Measurements from ENCODE around the gene PRDM16.

Gene PRDM16

DNA sequence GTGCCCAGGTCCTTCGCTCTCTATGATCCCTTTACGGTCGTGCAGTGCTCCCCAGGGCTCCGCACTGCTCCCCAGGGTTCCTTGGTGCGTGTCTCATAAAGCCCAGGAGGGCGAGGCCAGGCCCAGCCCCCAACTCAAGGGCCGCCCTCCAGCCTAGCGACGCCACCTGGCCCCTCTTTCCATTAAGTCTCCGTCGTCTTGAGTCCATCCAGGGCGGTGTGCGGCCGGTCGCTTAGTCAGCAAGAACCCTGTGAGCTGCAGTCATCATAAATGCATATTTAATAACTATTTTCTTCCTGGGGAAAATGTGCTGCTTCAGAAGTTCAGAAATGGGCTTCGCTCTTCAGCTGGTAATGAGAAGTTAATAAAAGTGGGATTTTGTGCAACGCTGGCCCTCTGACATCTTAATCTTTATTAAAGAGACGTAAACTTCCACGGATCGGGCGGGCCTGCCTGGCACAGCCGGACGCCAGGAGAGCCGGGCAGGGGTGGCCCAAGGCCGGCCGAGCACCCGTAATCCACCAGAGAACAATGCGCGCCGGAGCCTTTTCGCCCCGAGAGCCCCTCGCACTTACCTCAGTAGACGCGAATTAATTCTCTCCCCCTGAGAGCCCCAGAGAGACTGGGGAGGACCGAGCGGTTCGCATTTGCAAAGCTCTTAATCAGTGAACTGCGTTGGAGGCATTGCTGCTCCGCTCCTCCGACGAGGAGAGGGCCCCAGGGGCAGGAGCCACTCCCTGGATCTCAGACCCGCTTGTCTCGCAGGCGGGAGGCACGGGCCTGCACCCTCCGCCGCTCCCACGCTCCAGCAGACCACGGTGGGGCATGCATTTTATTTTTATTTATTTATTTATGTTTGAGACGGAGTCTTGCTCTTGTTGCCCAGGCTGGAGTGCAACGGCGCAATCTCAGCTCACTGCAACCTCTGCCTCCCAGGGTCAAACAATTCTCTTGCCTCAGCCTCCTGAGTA is 197.1 kb downstream of the PRDM16 start:
- no peak for DNase-seq (ENCODE audit: low read depth in 2 of 2)
- no peak overlapping the region for H3K4me3 ChIP-seq (replicated peaks in 1 of 2; ENCODE audit: low read depth in 2 of 2, low read length in 2 of 2)
- TF ChIP-seq, protein P1, sequence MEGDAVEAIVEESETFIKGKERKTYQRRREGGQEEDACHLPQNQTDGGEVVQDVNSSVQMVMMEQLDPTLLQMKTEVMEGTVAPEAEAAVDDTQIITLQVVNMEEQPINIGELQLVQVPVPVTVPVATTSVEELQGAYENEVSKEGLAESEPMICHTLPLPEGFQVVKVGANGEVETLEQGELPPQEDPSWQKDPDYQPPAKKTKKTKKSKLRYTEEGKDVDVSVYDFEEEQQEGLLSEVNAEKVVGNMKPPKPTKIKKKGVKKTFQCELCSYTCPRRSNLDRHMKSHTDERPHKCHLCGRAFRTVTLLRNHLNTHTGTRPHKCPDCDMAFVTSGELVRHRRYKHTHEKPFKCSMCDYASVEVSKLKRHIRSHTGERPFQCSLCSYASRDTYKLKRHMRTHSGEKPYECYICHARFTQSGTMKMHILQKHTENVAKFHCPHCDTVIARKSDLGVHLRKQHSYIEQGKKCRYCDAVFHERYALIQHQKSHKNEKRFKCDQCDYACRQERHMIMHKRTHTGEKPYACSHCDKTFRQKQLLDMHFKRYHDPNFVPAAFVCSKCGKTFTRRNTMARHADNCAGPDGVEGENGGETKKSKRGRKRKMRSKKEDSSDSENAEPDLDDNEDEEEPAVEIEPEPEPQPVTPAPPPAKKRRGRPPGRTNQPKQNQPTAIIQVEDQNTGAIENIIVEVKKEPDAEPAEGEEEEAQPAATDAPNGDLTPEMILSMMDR (IDR thresholded peaks at IDR 0.05; ENCODE audit: low read depth, low read length): no peak

GRCh38 chr1:3266870-3267549 is 198.0 kb downstream of the PRDM16 start:
- DNase-seq (ENCODE audit: low read depth in 2 of 2): no peak
- TF ChIP-seq, protein P1 (IDR thresholded peaks at IDR 0.05; ENCODE audit: low read depth, low read length): no peak
- H3K4me3 ChIP-seq (replicated peaks in 1 of 2; ENCODE audit: low read depth in 2 of 2, low read length in 2 of 2): no peak overlapping the region

DNA sequence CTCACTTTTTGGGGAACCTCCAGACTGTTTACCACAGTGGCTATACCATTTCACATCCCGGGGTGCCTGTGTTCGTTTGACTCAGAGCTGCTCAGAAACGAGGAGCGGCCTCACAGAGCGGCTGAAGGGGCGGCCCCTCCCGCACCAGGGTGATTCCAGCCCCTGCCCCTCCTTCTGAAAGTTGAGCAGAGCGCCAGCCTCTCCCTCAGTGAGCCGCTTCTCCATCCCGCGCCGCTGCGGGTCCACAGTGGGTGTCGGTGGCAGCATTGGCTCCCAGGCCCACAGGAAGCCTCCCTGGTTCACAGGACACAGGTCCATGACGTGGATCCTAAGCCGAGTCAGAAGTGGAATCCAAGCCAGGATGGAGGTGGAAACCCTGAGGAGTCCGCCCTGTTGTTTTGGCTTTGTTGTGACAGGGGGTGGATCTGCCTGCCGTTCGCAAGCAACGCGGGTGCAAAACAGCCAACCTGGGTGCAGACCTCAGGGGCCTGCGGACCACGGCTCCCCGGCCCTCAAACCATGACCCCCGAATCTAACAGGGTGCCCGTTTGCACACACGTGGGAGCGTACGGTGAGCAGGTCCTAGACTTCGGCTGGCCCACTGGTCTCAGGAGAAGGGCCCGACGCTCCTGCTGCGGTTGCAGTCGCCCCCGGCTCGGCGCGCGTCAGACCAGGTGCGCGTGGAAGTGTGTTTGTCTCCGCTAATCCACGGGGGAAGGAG is 198.7 kb downstream of the PRDM16 start:
- no peak for DNase-seq (ENCODE audit: low read depth in 2 of 2)
- H3K4me3 ChIP-seq (replicated peaks in 1 of 2; ENCODE audit: low read depth in 2 of 2, low read length in 2 of 2): no peak overlapping the region
- TF ChIP-seq, protein P1 (IDR thresholded peaks at IDR 0.05; ENCODE audit: low read depth, low read length): no peak

DNA sequence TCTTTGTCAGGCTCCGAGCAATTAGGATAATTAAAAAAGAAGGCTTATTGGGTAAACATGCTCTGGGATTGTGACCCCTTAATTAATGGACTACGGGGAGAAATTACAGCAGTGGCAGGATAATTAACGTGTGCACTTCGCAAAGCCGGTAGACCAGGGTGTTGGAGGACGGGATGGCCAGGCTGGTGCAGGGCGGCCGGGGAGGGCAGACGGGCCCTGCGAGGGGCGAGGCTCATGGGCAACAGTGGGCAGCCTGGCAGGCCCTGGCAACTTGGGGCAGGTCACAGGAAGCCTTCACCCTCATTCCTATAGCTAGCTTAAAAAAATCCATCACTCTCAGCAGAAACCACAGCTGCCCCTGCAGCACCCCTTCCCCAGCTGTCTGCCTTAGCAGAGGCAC is 199.3 kb downstream of the PRDM16 start:
- no peak overlapping the region for H3K4me3 ChIP-seq (replicated peaks in 1 of 2; ENCODE audit: low read depth in 2 of 2, low read length in 2 of 2)
- TF ChIP-seq, protein P1 (IDR thresholded peaks at IDR 0.05; ENCODE audit: low read depth, low read length): no peak
- DNase-seq (ENCODE audit: low read depth in 2 of 2): no peak

DNA sequence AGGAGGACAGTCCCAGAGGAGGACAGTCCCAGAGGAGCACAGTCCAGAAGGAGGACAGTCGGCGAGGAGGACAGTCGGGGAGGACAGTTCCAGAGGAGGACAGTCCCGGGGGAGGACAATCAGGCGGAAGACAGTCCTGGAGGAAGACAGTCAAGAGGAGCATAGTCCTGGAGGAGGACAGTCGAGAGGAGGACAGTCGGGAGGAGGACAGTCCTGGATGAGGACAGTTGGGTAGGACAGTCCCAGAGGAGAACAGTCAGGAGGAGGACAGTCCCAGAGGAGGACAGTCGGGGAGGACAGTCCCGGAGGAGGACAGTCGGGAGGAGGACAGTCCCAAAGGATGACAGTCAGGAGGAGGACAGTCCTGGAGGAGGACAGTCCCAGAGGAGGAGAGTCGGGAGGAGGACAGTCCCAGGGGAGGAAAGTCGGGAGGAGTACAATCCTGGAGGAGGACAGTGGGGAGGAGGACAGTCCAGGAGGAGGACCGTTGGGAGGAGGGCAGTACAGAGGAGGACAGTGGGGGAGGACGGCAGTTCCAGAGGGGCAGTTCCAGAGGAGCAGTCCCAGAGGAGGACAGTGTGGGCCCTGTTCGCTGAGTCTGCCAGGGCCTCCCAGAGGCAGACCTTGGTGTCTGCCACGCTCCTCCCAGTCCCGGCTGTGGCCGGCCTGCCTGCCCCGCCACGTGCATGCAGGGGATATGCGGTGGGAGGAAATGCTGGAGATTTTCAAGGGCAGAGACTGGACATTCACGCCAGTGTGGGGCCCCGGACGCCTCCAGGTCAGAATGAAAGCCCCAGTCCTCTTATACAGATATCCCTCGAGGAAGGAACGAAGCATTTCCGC is 201.6 kb downstream of the PRDM16 start:
- DNase-seq (ENCODE audit: low read depth in 2 of 2): no peak
- TF ChIP-seq, protein P1 (IDR thresholded peaks at IDR 0.05; ENCODE audit: low read depth, low read length): no peak
- H3K4me3 ChIP-seq (replicated peaks in 1 of 2; ENCODE audit: low read depth in 2 of 2, low read length in 2 of 2): no peak overlapping the region

GRCh38 chr1:3271866-3272265 is 202.9 kb downstream of the PRDM16 start:
- DNase-seq (ENCODE audit: low read depth in 2 of 2): no peak
- TF ChIP-seq, protein P1 (IDR thresholded peaks at IDR 0.05; ENCODE audit: low read depth, low read length): no peak
- no peak overlapping the region for H3K4me3 ChIP-seq (replicated peaks in 1 of 2; ENCODE audit: low read depth in 2 of 2, low read length in 2 of 2)

All from cardiac fibroblast (primary cell).